Loucy (cell line): ENCODE measurements around the gene RPGRIP1L.

ENCODE experiments used
- EZH2phosphoT487 ChIP-seq: fragments of 200-600 bp; IDR thresholded peaks from 2 replicates; pipeline ENCODE4 v1.6.1; 2018; ENCODE audit warnings: antibody characterized with exemption, mild to moderate bottlenecking, moderate library complexity, borderline replicate concordance
- TF ChIP-seq, protein P1 (sequence below): fragments of 200-600 bp; sonication (generic); conservative IDR thresholded peaks from 2 replicates; pipeline ENCODE4 v1.5.1; 2014; ENCODE audit warnings: mild to moderate bottlenecking, antibody characterized with exemption, low read length

DNA sequence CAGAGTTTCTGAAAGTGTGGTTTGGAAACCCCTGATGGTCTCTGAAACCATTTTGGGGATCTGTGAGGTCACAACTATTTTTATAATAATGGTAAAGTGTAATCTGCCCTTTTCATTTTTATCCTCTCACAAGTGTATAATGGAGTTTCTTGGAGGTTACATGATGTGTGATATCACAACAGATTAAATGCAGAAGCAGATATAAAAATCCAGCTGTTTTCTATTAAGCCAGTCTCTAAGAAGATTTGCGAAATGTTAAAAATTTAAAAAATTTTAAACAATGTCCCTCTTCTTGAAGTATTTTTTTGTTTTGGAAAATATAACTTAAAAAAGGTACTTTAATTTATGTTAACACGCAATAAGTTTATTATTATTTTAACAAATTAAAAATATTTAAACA is 48.7 kb downstream of the RPGRIP1L start:
- TF ChIP-seq, protein P1, sequence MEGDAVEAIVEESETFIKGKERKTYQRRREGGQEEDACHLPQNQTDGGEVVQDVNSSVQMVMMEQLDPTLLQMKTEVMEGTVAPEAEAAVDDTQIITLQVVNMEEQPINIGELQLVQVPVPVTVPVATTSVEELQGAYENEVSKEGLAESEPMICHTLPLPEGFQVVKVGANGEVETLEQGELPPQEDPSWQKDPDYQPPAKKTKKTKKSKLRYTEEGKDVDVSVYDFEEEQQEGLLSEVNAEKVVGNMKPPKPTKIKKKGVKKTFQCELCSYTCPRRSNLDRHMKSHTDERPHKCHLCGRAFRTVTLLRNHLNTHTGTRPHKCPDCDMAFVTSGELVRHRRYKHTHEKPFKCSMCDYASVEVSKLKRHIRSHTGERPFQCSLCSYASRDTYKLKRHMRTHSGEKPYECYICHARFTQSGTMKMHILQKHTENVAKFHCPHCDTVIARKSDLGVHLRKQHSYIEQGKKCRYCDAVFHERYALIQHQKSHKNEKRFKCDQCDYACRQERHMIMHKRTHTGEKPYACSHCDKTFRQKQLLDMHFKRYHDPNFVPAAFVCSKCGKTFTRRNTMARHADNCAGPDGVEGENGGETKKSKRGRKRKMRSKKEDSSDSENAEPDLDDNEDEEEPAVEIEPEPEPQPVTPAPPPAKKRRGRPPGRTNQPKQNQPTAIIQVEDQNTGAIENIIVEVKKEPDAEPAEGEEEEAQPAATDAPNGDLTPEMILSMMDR, result no peak
- no peak for TF ChIP-seq EZH2phosphoT487
